T-helper 22 cell (primary cell): ENCODE measurements around the gene SYT1.
"Not testable (repeated sequence)": the region's sequence is repeated elsewhere in the genome, so short reads cannot be mapped to it uniquely, and the experiment has no call there.

Experiments
- DNase-seq: peaks from one replicate; pipeline ENCODE4 v3.0.0-alpha.2; 2020; ENCODE audit warnings: low read depth

SYT1 gene

GRCh38 chr12:78966926-78967325, 102.4 kb downstream of the SYT1 start:
- no peak for DNase-seq

GRCh38 chr12:78968226-78968625, 103.7 kb downstream of the SYT1 start:
- DNase-seq = no peak

DNA sequence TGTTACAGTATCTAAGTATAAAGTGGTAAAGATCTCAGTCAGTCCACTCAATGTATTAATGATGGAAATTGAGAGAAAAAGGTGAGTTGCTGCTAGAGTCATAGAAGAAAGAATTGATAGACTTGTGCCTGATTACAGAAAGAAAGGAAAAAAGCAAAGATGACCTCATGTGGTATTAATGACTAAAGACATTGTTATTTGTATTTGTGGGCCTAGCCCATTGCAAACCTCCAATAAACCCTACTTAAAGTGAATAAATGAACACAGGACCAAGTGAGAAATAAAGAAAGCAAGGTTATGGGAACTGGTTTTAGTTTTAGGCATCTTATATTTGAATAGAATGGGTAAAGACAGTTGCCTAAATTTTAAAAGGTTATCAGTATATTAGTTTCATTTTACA, 105.5 kb downstream of the SYT1 start:
- DNase-seq = no peak

GRCh38 chr12:78977304-78977867, 112.8 kb downstream of the SYT1 start:
- no peak for DNase-seq

DNA sequence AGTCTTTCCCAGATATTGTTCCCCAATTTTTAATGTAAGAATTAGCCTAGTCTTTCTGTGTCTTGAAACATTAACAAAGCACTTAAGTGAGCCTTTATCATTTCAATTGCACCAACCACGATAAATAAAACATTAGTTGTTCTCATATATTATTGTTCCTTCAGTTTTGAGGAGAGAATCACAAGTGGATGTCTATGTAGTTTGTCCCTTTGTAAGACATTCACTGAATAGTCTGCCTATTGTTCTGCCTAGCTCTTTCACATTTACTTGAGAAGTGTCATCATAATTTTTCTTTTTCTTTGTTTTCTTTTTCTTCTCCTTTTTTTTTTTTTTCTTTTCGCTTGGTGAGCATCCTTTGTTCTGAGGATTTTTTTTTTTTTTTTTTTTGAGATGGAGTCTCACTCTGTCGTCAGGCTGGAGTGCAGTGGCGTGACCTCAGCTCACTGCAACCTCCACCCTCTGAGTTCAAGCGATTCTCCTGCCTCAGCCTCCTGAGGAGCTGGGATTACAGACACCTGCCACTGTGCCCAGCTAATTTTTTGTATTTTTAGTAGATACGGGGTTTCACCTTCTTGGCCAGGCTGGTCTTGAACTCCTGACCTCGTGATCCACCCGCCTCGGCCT, 129.7 kb downstream of the SYT1 start:
- DNase-seq = no peak

- no peak for DNase-seq
Observed at GRCh38 chr12:79000501-79000900, 135.9 kb downstream of the SYT1 start.

GRCh38 chr12:79001404-79001803, 136.8 kb downstream of the SYT1 start:
- no peak for DNase-seq

DNA sequence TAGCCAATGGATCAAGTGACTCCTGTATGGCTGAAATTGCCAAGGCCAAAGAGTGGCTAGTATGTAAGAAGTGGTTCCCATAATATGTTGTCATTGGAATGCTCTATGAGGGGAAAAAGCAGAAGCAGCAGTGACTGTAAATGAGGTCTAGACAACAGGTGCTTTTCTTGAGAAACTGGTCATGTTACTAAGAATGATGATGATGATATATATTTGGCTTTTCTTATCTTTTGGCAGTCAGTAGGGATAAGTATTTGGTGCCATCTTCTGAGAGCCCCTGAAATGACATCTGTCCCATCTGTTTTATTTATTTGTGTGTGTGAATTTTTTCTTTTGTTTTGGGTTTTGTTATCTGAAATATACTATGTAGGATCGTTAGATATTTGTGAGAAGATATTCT, 141.7 kb downstream of the SYT1 start:
- no peak for DNase-seq

GRCh38 chr12:79008591-79008990, 144.0 kb downstream of the SYT1 start:
- DNase-seq = no peak

DNA sequence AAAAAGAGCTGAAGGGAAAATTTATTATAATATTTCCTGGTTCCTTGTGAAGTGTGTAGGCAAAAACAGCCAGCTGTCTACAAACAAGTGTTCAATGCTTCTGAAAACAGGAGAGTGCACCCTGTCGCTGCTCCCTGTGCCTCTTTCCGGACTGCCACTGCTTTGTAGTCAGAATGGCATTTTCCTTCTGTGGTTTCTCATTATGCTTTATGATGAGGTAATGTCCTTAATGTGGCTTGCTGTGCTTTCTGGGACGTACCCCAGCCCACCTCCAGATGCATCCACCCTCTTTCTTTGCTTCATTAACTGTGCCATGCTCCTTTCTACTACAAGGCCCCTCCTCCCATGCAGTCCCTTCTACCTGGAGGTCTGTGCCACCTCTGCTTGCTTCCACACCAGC, 148.1 kb downstream of the SYT1 start:
- no peak for DNase-seq

GRCh38 chr12:79016181-79016580, 151.6 kb downstream of the SYT1 start:
- DNase-seq = no peak

DNA sequence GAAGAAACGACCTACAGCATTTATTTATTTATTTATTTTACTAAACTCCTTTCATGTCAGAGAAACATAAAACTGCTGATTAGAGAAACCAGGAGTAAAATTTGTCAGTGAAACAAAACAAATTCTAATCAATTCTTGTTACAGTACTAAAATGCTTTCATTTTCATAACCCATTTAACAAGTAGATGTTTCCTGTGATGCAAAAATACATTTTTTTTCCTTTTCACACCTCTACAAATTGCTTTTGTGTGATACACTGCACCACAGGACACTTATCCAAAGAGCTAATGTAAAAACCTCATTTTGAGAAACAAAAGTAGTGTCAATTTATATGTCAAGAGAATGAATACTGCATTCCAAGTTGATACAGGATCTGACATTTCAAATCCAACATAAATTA, 155.1 kb downstream of the SYT1 start:
- DNase-seq = no peak

GRCh38 chr12:79020106-79020505, 155.5 kb downstream of the SYT1 start:
- no peak for DNase-seq

DNA sequence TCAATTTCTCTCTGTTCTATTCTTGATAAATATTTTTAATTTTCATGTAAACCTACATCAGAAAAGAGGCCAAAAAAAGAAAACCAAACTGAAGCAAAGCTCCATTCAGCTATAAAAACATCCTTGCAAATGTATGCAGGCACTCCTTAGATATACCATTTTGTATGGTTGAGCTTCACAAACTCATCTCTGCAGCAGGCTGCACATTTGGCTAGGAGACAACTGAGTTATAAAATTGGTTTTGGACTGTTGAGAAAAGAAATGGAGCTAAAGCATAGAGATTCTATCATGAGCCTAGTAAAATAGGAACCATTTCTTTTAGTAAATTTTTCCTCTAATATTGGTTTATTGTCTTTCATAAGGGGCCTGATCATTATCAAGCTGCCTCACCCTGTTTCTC, 156.4 kb downstream of the SYT1 start:
- no peak for DNase-seq

DNA sequence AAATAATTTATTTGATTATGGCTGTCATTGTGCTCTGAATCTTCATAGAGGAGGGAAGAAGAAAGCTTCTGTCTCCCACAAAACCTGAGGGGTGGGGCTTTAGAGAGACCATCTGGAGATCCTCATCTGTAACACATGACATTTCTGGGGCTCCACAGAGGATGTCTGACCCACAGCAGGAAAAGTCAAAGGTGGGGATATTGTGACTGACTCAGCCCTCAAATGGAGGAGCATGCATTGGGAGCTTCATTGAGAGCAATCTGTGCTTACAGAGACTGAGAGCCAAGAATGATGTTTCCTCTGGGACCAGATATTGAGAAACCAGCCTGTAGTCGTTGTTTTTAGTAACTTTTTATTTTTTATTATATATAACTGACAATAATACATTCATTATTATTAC, 158.7 kb downstream of the SYT1 start:
- no peak for DNase-seq

DNA sequence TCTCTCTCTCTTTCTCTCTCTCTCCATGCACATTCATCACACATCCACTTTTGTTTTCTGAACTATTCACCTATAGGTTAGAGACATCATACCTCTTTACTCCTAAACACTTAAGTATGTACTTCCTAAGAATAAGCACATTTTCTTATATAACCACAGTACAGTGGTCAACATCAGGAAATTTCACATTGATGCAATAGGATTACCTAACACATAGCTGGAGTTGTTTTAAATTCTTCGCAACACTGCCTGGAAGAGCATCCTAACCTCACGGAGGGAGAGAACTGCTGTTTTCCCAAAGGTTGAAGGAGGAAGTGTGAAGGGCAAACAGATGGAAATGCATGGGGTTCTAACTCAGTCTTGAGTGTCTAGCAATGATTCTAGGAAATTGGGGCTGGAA, 159.2 kb downstream of the SYT1 start:
- DNase-seq = no peak

DNA sequence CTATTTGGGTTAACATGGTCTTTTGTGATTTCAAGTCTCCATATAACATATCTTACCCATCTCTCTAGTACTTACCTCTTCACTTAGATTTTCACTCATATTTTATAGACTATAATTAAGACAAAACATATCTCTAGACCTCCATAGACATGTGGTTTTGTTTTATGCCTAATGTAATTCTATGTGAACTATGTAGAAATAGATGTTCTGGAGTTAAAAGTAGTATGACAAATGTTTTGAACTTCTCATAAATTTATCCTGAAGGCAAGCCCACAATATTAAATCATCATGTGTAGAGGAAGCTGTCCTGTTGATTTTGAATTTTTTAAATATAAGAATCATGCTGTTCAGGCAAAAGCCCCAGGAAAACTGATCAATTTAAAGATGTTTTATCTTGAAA, 169.2 kb downstream of the SYT1 start:
- no peak for DNase-seq

DNA sequence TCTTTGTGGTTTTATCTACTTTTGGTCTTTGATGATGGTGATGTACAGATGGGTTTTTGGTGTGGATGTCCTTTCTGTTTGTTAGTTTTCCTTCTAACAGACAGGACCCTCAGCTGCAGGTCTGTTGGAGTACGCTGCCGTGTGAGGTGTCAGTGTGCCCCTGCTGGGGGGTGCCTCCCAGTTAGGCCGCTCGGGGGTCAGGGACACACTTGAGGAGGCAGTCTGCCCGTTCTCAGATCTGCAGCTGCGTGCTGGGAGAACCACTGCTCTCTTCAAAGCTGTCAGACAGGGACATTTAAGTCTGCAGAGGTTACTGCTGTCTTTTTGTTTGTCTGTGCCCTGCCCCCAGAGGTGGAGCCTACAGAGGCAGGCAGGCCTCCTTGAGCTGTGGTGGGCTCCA, 180.2 kb downstream of the SYT1 start:
- DNase-seq = not testable (repeated sequence)

DNA sequence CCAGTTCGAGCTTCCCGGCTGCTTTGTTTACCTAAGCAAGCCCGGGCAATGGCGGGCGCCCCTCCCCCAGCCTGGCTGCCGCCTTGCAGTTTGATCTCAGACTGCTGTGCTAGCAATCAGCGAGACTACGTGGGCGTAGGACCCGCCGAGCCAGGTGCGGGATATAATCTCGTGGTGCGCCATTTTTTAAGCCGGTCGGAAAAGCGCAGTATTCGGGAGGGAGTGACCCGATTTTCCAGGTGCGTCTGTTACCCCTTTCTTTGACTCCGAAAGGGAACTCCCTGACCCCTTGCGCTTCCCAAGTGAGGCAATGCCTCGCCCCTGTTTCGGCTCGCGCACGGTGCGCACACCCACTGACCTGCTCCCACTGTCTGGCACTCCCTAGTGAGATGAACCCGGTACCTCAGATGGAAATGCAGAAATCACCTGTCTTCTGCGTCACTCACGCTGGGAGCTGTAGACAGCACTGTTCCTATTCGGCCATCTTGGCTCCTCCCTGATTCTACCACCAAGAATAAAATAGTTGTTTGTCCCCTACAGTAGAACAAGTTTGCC, 180.7 kb downstream of the SYT1 start:
- DNase-seq = not testable (repeated sequence)

- no peak for DNase-seq
Observed at GRCh38 chr12:79046021-79046420, 181.4 kb downstream of the SYT1 start.

GRCh38 chr12:79048962-79049361, 184.4 kb downstream of the SYT1 start:
- no peak for DNase-seq

- DNase-seq = no peak
Observed at GRCh38 chr12:79053394-79053793, 188.8 kb downstream of the SYT1 start.

GRCh38 chr12:79055926-79056674, 191.5 kb downstream of the SYT1 start:
- no peak for DNase-seq
